ENCODE results near the gene STAC3. TPM values are rescaled to one million over a fixed set of nuclear protein-coding genes. Genes with fewer than 3 reads are reported as not detected.

STAC3 gene
- total and polyA plus RNA-seq, 10 of the 15 experiments (the other 5 are each of a cell fraction or from before 2014, with no cell fraction given): 0.49 to 9.9 (median 3.8) TPM

GRCh38 chr12:57235017-57235727 lies 15.8 kb downstream of the STAC3 start:
- BruUV-seq (replicated peaks): no TSS peak
- TF ChIP-seq POU2F2 (IDR thresholded peaks at IDR 0.05; ENCODE audit: borderline replicate concordance, low read depth, low read length): no peak
- TF ChIP-seq POLR2A (IDR thresholded peaks at IDR 0.05; ENCODE audit: low read depth, low read length): peak; percentile 72; the same call in 1 of the 2 replicates
- no peak overlapping the region for H3K4me2 ChIP-seq (ENCODE audit: control insufficient read depth, insufficient read depth)
- peaks cover 34% of the 10 kb centered on the region for H3K4me1 ChIP-seq (ENCODE audit: control insufficient read depth, insufficient read depth, low read length)
- peaks cover 15% of the 10 kb centered on the region for H3K79me2 ChIP-seq (ENCODE audit: control insufficient read depth, insufficient read depth, low read length)
- H3K4me3 ChIP-seq: no peak overlapping the region
- in situ Hi-C loops (cut with MboI) (no loop called here), intact Hi-C loops (cut with micrococcal nuclease; ENCODE audit: unreplicated experiment) (no loop called here)
- RAD21 ChIA-PET (ENCODE audit: unreplicated experiment): no interaction called here
- DNase-seq (ENCODE audit: low read depth, low spot score): no peak
- SMC1A ChIA-PET (ENCODE audit: uncharacterized antibody, unreplicated experiment): no interaction called here
- CTCF ChIA-PET: no interaction called here
- POLR2A ChIA-PET: interaction anchor here (0.9 kb wide), 1 partner anchor 8 kb away, joined by 3 read pairs; no protein-coding TSS in a partner anchor
- H3K27ac ChIP-seq (ENCODE audit: control insufficient read depth, insufficient read depth): no peak overlapping the region
- peaks cover 23 to 28% of the 10 kb centered on the region in 2 experiments for H3K36me3 ChIP-seq (ENCODE audit: control insufficient read depth in 2 of 2, insufficient read depth in 2 of 2, low read length in 1 of 2)
- FAIRE-seq: no peak
- 88% methylated on average over 23 of the region's 26 CpGs for WGBS (ENCODE audit: insufficient coverage, insufficient replicate concordance, low lambda C conversion rate, missing lambda C conversion rate)
- H2AFZ ChIP-seq (ENCODE audit: control insufficient read depth, low read depth, low read length): no peak overlapping the region
- no peak for ATAC-seq
- no peak overlapping the region for H3K9ac ChIP-seq (ENCODE audit: control insufficient read depth, insufficient read depth, low read length)
- H3K27me3 ChIP-seq (replicated peaks in 1 of 2; ENCODE audit: control insufficient read depth in 2 of 2, insufficient read depth in 2 of 2, low read length in 1 of 2): peaks cover 0 to 3% of the 10 kb centered on the region in 2 experiments; a peak in 1 of 4 replicates
- no peaks in the 10 kb centered on the region for H4K20me1 ChIP-seq (ENCODE audit: control insufficient read depth, insufficient read depth)
- H3K9me3 ChIP-seq (replicated peaks; ENCODE audit: control insufficient read depth, insufficient read depth, low read length): no peaks in the 10 kb centered on the region

- no peak overlapping the region for H3K27ac ChIP-seq (ENCODE audit: control insufficient read depth, insufficient read depth)
- in situ Hi-C loops (cut with MboI) (no loop called here), intact Hi-C loops (cut with micrococcal nuclease; ENCODE audit: unreplicated experiment) (no loop called here)
- no peak overlapping the region for H2AFZ ChIP-seq (ENCODE audit: control insufficient read depth, low read depth, low read length)
- peaks cover 31% of the 10 kb centered on the region for H3K4me1 ChIP-seq (ENCODE audit: control insufficient read depth, insufficient read depth, low read length)
- no peaks in the 10 kb centered on the region for H3K9me3 ChIP-seq (replicated peaks; ENCODE audit: control insufficient read depth, insufficient read depth, low read length)
- peaks cover 0 to 3% of the 10 kb centered on the region in 2 experiments; a peak in 1 of 4 replicates for H3K27me3 ChIP-seq (replicated peaks in 1 of 2; ENCODE audit: control insufficient read depth in 2 of 2, insufficient read depth in 2 of 2, low read length in 1 of 2)
- no peaks in the 10 kb centered on the region for H4K20me1 ChIP-seq (ENCODE audit: control insufficient read depth, insufficient read depth)
- FAIRE-seq: no peak
- H3K36me3 ChIP-seq (ENCODE audit: control insufficient read depth in 2 of 2, insufficient read depth in 2 of 2, low read length in 1 of 2): peaks cover 23 to 28% of the 10 kb centered on the region in 2 experiments
- WGBS (ENCODE audit: insufficient coverage, insufficient replicate concordance, low lambda C conversion rate, missing lambda C conversion rate): 52% methylated on average over 10 of the region's 10 CpGs
- no peak for ATAC-seq
- no peak overlapping the region for H3K4me2 ChIP-seq (ENCODE audit: control insufficient read depth, insufficient read depth)
- H3K4me3 ChIP-seq: no peak overlapping the region
- ChIA-PET RAD21 (ENCODE audit: unreplicated experiment) (no interaction called here), CTCF (no interaction called here), SMC1A (ENCODE audit: uncharacterized antibody, unreplicated experiment) (no interaction called here), POLR2A (no interaction called here)
- DNase-seq (ENCODE audit: low read depth, low spot score): no peak
- no peak overlapping the region for H3K9ac ChIP-seq (ENCODE audit: control insufficient read depth, insufficient read depth, low read length)
- no TSS peak for BruUV-seq (replicated peaks)
- peaks cover 21% of the 10 kb centered on the region for H3K79me2 ChIP-seq (ENCODE audit: control insufficient read depth, insufficient read depth, low read length)
- TF ChIP-seq EZH2 (IDR thresholded peaks at IDR 0.05; ENCODE audit: borderline replicate concordance, control insufficient read depth, low read depth, low read length) (no peak), RAD21 (IDR thresholded peaks at IDR 0.05; ENCODE audit: insufficient read depth, low read depth, low read length) (no peak), ZZZ3 (IDR thresholded peaks at IDR 0.05; ENCODE audit: control insufficient read depth, insufficient read length, low read depth) (no peak), E2F4 (IDR thresholded peaks at IDR 0.05; ENCODE audit: low read depth, low read length) (no peak), SREBF1 (IDR thresholded peaks at IDR 0.05; ENCODE audit: low read length) (no peak), ZBTB4 (CRISPR knock-in tag; IDR thresholded peaks at IDR 0.05) (no peak), SIN3A (IDR thresholded peaks at IDR 0.05; ENCODE audit: low read depth, low read length) (no peak), MYC (IDR thresholded peaks at IDR 0.05; ENCODE audit: insufficient read depth, insufficient read length, insufficient replicate concordance, low read length, severe bottlenecking) (no peak), SUZ12 (IDR thresholded peaks at IDR 0.05; ENCODE audit: unreplicated experiment) (no peak), MTA2 (IDR thresholded peaks at IDR 0.05; ENCODE audit: low read depth) (no peak)
Measured at GRCh38 chr12:57234571-57235016, 16.4 kb downstream of the STAC3 start.

Measured in GM12878 (cell line).